Measurements from ENCODE around the gene MYBBP1A.

DNA sequence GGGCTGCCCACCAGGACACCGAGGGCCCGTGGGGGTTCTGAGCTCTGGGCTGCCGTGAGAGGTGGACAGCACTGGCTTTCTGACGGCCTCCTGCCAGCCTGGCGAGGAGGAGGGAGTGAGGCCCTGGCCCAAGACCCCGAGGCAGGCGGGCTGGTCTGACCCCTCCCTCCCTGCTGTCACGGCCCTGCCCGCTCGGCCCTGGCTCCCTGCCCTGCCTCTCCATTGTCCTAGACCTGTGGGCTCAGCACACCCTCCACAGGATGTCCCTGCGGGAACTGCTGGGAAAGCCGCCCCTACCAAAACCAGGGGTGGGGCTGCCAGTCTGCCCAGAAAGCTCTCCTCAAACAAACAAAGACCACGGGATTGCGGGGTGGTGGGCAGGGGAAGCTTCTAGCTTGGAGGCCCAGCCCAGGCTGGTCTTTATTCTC lies 35.8 kb downstream of the MYBBP1A start:
- TF ChIP-seq, protein P1, sequence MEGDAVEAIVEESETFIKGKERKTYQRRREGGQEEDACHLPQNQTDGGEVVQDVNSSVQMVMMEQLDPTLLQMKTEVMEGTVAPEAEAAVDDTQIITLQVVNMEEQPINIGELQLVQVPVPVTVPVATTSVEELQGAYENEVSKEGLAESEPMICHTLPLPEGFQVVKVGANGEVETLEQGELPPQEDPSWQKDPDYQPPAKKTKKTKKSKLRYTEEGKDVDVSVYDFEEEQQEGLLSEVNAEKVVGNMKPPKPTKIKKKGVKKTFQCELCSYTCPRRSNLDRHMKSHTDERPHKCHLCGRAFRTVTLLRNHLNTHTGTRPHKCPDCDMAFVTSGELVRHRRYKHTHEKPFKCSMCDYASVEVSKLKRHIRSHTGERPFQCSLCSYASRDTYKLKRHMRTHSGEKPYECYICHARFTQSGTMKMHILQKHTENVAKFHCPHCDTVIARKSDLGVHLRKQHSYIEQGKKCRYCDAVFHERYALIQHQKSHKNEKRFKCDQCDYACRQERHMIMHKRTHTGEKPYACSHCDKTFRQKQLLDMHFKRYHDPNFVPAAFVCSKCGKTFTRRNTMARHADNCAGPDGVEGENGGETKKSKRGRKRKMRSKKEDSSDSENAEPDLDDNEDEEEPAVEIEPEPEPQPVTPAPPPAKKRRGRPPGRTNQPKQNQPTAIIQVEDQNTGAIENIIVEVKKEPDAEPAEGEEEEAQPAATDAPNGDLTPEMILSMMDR (conservative IDR thresholded peaks at IDR 0.05; ENCODE audit: low read depth, low read length) = no peak
- no peak for TF ChIP-seq EZH2phosphoT487 (IDR thresholded peaks at IDR 0.05; ENCODE audit: borderline replicate concordance, low read length)
- no peak for TF ChIP-seq EZH2 (IDR thresholded peaks at IDR 0.05; ENCODE audit: low read length, unreplicated experiment)
